Lower leg skin (tissue), 4 donors: Measurements from ENCODE around the gene KIAA0586. TPM values are rescaled to one million over a fixed set of nuclear protein-coding genes. Genes with fewer than 3 reads are reported as not detected.
"Not testable (repeated sequence)": the region's sequence is repeated elsewhere in the genome, so short reads cannot be mapped to it uniquely, and the experiment has no call there.

Experiments
- DNase-seq, 2 donors: peaks; one replicate each; pipeline ENCODE4 v3.0.0-alpha.2; 2019; ENCODE audit warnings: low spot score in 2 of 2
- H3K4me3 ChIP-seq: fragments of 200-600 bp; sonication (generic); 2 replicates; pipeline ENCODE4 v1.5.1; 2017; ENCODE audit warnings: mild to moderate bottlenecking, low read depth; ENCODE audit not compliant: poor library complexity, severe bottlenecking
- POLR2A ChIP-seq, 2 donors: fragments of 450-650 bp; IDR thresholded peaks; one replicate each; pipeline ENCODE4 v1.6.1; 2016 to 2017; ENCODE audit warnings: antibody characterized with exemption in 2 of 2, mild to moderate bottlenecking in 1 of 2, moderate library complexity in 1 of 2
- WGBS, 2 donors: methylation state at CpG; one replicate each; pipeline ENCODE4 v1.1.5; 2018; 5-methylcytosine and 5-hydroxymethylcytosine counted together
- intact Hi-C: fragments of 100-400 bp; cut with DNase I; formaldehyde crosslinking; loops from one replicate; pipeline ENCODE4 v1.15.0; 2023; ENCODE audit warnings: low total_unique reads
- total RNA-seq, 4 donors: library from RNA; depleted of rRNA; stranded (reverse); fragments of >200 nt; gene quantifications; one replicate each; pipeline ENCODE4 v1.1.0, GENCODE V29; 2016
- TF ChIP-seq, protein P1 (sequence below), 3 donors: fragments of 450-650 bp; IDR thresholded peaks; one replicate each; pipeline ENCODE4 v1.5.1; 2016; ENCODE audit warnings: antibody characterized with exemption in 3 of 3, mild to moderate bottlenecking in 3 of 3, moderate library complexity in 2 of 3

Gene KIAA0586
- total RNA-seq, 4 donors from 2014 or later: 7.1 to 15.5 (median 15.3) TPM

DNA sequence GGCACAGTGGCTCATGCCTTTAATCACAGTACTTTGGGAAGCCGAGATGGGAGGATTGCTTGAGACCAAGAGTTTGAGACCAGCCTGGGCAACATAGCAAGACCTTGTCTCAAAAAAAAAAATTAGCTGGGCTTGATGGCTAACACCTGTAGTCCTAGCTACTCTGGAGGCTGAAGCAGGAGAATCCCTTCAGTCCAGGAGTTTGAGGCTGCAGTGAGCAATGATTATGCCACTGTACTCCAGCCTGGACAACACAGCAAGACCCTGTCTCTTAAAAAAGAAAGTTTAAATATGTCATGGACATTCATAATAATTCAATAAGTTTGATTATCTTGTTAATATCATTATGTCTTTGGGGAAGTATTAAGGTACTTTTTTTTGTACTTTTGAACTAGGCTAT is 38.9 kb downstream of the KIAA0586 start:
- H3K4me3 ChIP-seq: no peak overlapping the region
- no peak for TF ChIP-seq POLR2A (IDR thresholded peaks at IDR 0.05)
- TF ChIP-seq, protein P1, sequence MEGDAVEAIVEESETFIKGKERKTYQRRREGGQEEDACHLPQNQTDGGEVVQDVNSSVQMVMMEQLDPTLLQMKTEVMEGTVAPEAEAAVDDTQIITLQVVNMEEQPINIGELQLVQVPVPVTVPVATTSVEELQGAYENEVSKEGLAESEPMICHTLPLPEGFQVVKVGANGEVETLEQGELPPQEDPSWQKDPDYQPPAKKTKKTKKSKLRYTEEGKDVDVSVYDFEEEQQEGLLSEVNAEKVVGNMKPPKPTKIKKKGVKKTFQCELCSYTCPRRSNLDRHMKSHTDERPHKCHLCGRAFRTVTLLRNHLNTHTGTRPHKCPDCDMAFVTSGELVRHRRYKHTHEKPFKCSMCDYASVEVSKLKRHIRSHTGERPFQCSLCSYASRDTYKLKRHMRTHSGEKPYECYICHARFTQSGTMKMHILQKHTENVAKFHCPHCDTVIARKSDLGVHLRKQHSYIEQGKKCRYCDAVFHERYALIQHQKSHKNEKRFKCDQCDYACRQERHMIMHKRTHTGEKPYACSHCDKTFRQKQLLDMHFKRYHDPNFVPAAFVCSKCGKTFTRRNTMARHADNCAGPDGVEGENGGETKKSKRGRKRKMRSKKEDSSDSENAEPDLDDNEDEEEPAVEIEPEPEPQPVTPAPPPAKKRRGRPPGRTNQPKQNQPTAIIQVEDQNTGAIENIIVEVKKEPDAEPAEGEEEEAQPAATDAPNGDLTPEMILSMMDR (IDR thresholded peaks at IDR 0.05): no peak
- 94 to 97% methylated on average over 1 of the region's 1 CpG for WGBS, 2 donors
- no peak for DNase-seq
- intact Hi-C loops: no loop called here

DNA sequence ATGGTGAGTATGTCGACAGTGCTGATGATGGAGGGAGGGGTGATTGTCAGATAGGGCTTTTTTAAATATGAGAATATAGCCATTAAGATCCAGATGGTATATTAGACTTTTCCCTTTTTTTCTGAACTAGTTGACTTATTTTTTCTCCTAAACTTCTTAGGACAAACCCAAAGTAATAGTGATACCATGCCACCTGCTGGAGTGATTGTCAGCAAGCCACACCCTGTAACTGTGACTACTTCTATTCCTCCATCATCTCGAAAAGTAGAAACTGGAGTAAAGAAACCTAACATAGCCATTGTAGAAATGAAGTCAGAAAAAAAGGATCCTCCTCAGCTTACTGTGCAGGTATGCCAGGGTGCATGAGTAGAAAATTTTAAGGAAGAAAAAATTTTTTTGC is 40.1 kb downstream of the KIAA0586 start:
- WGBS, 2 donors: 94 to 97% methylated on average over 2 of the region's 2 CpGs
- no peak overlapping the region for H3K4me3 ChIP-seq
- no peak for DNase-seq
- intact Hi-C loops: no loop called here
- TF ChIP-seq, protein P1 (IDR thresholded peaks at IDR 0.05): no peak
- no peak for TF ChIP-seq POLR2A (IDR thresholded peaks at IDR 0.05)

DNA sequence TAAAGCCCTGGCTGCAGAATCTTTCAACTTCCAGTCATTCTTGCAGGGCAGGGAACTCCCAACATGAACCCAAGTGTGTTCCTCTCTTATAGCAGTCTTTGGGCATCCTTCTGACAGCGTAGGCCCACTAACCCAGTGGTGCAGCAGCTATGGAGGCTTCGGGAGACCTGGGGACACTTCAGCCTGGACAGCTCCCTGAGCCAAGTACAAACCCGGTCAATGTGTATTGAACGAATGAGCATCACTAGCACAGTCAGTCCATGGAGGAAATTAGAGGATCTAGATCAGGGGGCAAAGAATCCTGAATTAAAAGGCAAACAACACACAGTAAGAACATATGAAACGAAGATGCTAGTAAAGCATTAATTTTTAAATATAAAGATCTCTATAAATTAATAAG is 41.8 kb downstream of the KIAA0586 start:
- intact Hi-C loops: no loop called here
- no peak for DNase-seq

DNA sequence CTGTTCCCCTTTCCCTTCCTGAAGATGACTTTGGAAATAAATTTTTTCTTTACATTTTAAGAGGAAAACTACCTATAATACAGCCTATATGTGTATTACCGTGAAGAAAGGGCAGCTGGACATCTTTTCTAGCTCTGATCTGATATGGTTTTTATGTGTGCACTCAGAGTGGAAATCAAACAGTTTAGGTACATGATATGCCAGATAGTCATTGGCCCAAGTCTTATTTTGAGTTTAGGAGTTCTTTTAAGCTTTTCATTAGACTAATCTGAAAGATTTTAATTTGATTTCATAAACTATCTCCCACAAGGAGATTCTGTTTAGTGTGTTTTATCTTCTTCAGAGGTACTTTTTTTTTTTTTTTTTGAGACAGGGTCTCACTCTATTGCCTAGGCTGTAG is 48.8 kb downstream of the KIAA0586 start:
- TF ChIP-seq POLR2A (IDR thresholded peaks at IDR 0.05): no peak
- TF ChIP-seq, protein P1 (IDR thresholded peaks at IDR 0.05): no peak
- intact Hi-C loops: no loop called here

More for the DNA sequence above, 41.8 kb downstream of the KIAA0586 start:
- WGBS, 2 donors: 90 to 98% methylated on average over 5 of the region's 5 CpGs
- H3K4me3 ChIP-seq: no peak overlapping the region
- TF ChIP-seq POLR2A (IDR thresholded peaks at IDR 0.05): no peak
- TF ChIP-seq, protein P1 (IDR thresholded peaks at IDR 0.05): no peak

DNA sequence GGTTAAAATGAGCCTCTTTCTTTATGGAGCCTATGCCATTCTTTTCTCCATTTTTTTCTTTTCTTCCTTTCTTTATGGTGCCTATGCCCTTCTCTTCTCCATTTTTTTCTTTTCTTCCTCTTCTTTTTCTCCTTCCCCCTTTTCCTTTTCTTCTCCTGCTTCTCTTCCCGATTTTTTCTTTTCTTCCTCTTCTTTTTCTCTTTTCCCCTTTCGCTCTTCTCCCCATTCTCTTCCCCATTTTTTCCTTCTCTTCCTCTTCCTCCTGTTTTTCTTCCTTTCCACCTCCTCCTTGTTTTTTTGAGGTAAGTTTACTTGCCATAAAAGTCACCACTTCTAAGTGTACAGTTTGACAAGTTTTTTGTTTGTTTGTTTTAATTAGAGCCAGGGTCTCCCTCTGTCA is 50.1 kb downstream of the KIAA0586 start:
- H3K4me3 ChIP-seq: no peak overlapping the region
- DNase-seq: no peak
- TF ChIP-seq POLR2A (IDR thresholded peaks at IDR 0.05): no peak
- intact Hi-C loops: no loop called here
- WGBS, 2 donors: 87 to 89% methylated on average over 2 of the region's 2 CpGs

More for the DNA sequence above, 48.8 kb downstream of the KIAA0586 start:
- no peak overlapping the region for H3K4me3 ChIP-seq
- WGBS, 2 donors: 97 to 100% methylated on average over 1 of the region's 1 CpG
- no peak for DNase-seq

DNA sequence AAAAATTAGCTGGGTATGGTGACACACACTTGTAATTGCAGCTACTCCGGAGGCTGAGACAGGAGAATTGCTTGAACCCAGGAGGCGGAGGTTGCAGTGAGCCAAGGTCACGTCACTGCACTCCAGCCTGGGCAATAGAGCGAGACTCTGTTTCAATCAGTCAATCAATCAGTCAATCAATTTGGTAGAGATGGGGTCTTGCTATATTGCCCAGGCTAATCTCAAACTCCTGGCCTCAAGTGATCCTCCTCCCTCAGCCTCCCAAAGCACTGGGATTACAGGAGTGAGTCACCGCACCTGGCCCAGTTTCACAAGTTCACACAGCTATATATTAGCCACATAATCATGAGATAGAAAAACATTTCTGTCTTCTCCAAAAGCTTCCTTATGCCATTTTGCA is 50.8 kb downstream of the KIAA0586 start:
- intact Hi-C loops, DNase-seq: not testable (repeated sequence)
- 100% methylated on average over 5 of the region's 5 CpGs for WGBS, 2 donors

DNA sequence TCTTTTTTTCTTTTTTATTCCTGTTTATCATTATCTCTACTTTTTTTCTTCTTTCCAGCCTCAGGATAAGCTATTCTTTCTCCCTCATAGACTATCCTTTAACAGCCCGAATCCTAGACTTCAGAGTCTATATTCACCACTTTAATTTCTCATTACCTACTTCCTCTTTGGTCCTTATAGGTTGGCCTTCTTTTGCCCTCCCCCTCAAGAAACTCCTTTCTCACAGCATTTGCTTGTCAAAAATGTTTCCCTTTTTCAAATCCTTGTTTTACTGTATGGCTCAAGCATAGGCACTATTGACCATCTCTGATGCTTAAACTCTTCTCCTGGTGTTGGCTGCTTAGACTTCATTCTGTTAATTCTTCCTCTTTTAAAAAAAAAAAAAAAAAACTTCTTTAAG is 52.5 kb downstream of the KIAA0586 start:
- intact Hi-C loops: no loop called here
- no peak for DNase-seq
- H3K4me3 ChIP-seq: no peak overlapping the region
- WGBS, 2 donors: 58 to 91% methylated on average over 1 of the region's 1 CpG
- TF ChIP-seq, protein P1 (IDR thresholded peaks at IDR 0.05): no peak
- TF ChIP-seq POLR2A (IDR thresholded peaks at IDR 0.05): no peak

More for the DNA sequence above, 50.8 kb downstream of the KIAA0586 start:
- H3K4me3 ChIP-seq: not testable (repeated sequence)
